ENCODE results near the gene RRP9.

Gene RRP9

DNA sequence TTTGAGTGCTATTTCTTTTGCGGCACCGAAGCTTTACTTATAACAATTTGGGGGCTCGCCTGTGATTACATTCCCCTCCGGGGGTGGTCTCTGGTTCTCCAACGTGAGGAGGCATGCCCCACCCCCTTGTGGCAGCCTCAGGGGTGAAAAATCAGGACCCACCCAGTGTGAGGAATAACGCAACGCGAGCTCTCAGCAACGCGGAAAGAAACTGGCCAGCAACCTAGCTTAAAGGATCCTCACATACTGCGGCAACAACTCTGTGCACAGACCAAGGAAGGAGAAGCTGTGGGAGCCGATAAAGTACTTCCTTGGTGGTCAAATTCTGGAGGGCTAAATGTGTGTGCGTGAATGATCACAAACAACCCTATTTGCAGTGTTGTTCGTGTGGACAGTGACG, 44.3 kb downstream of the RRP9 start:
- DNase-seq = no peak

DNA sequence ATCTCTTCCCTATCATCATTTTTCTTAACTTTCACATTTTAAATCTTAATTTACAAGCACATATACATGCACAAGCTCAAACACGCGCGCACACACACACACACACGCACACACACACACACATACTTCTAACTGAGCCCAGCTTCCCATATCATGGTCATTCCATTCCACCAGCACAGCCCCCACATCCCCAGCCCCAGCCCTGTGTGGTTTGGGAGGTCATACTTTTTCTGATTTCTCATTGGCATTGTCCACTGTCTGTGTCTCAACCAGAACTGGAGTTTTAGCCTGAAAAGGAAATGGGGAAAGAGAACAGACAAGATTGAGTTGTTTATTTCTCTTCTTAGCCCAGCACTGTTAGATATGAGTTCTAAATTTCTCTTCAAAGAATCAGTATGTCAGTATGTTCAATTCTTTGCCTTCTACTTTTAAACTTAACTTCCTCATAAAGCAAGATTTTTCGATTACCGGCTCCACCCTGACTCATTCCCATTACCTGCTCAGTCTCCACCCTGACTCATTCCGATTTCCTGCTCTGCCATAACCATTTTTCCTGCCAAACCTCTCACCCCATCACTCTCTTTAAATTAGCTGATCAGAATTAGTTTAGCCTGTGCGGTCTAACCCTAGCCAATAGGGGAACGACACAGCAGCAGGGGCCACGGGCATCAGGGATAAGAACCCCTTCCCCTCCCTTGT, 44.9 kb downstream of the RRP9 start:
- Histone ChIP-seq H3K36me3 (no peaks in the 10 kb centered on the region), H3K4me3 (ENCODE audit: low read depth, low read length) (no peak overlapping the region)

More for the DNA sequence above, 44.3 kb downstream of the RRP9 start:
- Histone ChIP-seq H3K4me3 (ENCODE audit: low read depth, low read length) (no peak overlapping the region), H3K4me1 (no peaks in the 10 kb centered on the region), H3K9me3 (no peaks in the 10 kb centered on the region), H3K36me3 (no peaks in the 10 kb centered on the region), H3K27me3 (peaks cover 9% of the 10 kb centered on the region; the same call in 1 of the 2 replicates)
- TF ChIP-seq, protein P1, sequence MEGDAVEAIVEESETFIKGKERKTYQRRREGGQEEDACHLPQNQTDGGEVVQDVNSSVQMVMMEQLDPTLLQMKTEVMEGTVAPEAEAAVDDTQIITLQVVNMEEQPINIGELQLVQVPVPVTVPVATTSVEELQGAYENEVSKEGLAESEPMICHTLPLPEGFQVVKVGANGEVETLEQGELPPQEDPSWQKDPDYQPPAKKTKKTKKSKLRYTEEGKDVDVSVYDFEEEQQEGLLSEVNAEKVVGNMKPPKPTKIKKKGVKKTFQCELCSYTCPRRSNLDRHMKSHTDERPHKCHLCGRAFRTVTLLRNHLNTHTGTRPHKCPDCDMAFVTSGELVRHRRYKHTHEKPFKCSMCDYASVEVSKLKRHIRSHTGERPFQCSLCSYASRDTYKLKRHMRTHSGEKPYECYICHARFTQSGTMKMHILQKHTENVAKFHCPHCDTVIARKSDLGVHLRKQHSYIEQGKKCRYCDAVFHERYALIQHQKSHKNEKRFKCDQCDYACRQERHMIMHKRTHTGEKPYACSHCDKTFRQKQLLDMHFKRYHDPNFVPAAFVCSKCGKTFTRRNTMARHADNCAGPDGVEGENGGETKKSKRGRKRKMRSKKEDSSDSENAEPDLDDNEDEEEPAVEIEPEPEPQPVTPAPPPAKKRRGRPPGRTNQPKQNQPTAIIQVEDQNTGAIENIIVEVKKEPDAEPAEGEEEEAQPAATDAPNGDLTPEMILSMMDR (IDR thresholded peaks at IDR 0.05; ENCODE audit: low read depth, low read length) = no peak

DNA sequence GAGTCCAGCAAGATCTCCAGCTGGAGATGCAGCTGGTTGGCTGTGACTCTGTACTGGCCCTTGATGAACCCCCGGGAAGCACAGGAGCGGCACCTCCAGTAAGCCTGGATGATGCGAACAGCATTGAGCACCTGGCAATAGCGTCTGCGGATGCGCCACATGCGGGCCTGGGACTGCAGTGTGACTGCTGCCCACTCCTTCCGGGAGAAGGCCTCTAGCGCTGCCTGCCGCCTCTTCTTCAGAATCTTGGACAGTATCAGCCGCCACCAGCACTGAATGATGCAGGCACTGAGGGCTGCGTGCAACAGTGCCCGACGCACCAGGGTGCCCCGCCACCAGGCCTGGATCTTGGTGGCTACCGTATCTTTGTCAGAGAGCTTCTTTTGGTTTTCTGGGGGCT, 46.8 kb downstream of the RRP9 start:
- Histone ChIP-seq H3K9me3 (no peaks in the 10 kb centered on the region), H3K4me1 (no peaks in the 10 kb centered on the region), H3K27me3 (peaks cover 9% of the 10 kb centered on the region; the same call in 1 of the 2 replicates), H3K4me3 (ENCODE audit: low read depth, low read length) (no peak overlapping the region), H3K36me3 (no peaks in the 10 kb centered on the region)
- no peak for DNase-seq
- TF ChIP-seq, protein P1 (IDR thresholded peaks at IDR 0.05; ENCODE audit: low read depth, low read length) = no peak

More for the DNA sequence above, 44.9 kb downstream of the RRP9 start:
- TF ChIP-seq, protein P1 (IDR thresholded peaks at IDR 0.05; ENCODE audit: low read depth, low read length) = no peak
- DNase-seq = no peak
- H3K9me3 ChIP-seq = no peaks in the 10 kb centered on the region
- H3K4me1 ChIP-seq = no peaks in the 10 kb centered on the region
- H3K27me3 ChIP-seq = peaks cover 9% of the 10 kb centered on the region; the same call in 1 of the 2 replicates

DNA sequence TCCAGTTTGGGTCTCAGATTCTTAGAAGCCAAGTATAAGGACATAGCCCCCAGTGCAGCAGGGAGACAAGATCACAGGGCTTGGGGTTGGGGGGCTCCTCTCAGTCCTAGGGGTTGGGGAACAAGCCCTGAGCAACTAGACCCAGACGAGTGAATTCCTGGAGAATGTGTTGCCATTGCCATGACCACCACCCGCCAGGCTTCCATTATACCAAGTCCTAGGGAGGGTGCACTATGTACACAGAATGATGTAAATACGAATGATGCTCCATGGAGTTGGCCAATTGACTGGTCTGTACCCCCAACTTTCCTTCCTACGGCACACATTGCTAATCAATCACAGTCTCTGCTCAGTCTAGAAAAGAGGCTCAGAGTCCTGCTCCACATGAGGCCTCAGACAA, 47.3 kb downstream of the RRP9 start:
- Histone ChIP-seq H3K27me3 (peaks cover 9% of the 10 kb centered on the region; the same call in 1 of the 2 replicates), H3K9me3 (no peaks in the 10 kb centered on the region), H3K4me1 (no peaks in the 10 kb centered on the region), H3K4me3 (ENCODE audit: low read depth, low read length) (no peak overlapping the region), H3K36me3 (no peaks in the 10 kb centered on the region)
- TF ChIP-seq, protein P1 (IDR thresholded peaks at IDR 0.05; ENCODE audit: low read depth, low read length) = no peak
- DNase-seq = no peak

DNA sequence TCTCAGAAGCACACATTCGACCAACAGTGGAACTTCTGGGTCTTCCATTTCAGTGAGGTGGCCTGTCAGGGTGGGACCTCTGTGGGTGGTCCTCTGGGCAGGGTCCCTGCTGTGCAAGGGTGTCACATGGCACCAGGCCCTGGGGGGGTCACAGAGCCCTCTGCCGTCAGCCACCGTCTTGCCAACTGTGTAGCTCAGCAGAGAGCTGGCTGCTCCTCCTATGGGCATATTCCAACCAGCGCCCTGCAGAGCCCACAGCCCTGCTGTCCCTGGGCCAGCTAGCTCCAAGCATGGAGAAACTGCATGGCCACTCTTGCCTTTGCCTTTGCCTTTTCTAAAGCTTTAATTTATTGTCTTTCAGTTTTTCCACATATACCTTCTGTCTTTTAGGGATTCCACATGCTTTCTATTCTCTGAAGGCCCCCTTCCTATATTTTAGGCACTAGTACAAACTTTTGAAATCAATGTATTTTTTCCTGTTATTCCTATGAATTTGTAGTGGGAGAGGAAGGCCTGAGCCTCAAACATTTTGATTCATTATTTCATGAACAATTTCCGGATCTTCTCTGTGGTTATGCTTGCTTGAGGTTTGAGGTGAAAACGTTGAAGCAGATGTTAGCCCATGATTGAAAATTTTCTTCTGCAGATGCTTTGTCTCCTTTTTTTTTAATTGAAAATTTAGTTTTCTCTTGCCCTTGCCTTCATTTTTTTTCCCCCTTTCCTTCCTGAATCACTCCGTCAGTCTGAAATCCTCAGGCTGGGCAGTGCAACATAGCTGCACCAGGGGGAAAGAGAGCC, 50.3 kb downstream of the RRP9 start:
- TF ChIP-seq, protein P1 (IDR thresholded peaks at IDR 0.05; ENCODE audit: low read depth, low read length) = no peak
- Histone ChIP-seq H3K4me1 (no peaks in the 10 kb centered on the region), H3K27me3 (no peaks in the 10 kb centered on the region), H3K9me3 (no peaks in the 10 kb centered on the region), H3K36me3 (no peaks in the 10 kb centered on the region), H3K4me3 (ENCODE audit: low read depth, low read length) (no peak overlapping the region)
- no peak for DNase-seq

Data from BE2C (cell line).